ENCODE data around the gene RPL18.

- TF ChIP-seq POLR2A (IDR thresholded peaks at IDR 0.05; ENCODE audit: low read length) (no peak), GATA1 (IDR thresholded peaks at IDR 0.05; ENCODE audit: low read depth, low read length) (no peak)
Observed at GRCh38 chr19:48616041-48616436, 2.9 kb downstream of the RPL18 start.

Data from erythroblast (primary cell).